ENCODE results near the gene ZNF32. TPM values are rescaled to one million over a fixed set of nuclear protein-coding genes. Genes with fewer than 3 reads are reported as not detected.

The ZNF32 gene
- total and polyA plus RNA-seq, 2 of the 8 experiments (the other 6 are each of a cell fraction or from before 2014, with no cell fraction given) = 17.2 to 22.5 TPM

GRCh38 chr10:43680035-43680434 is 31.4 kb upstream of the ZNF32 start:
- Histone ChIP-seq H4K5ac (ENCODE audit: insufficient read length, low read depth, low read length) (no peak overlapping the region), H3K23ac (ENCODE audit: insufficient read length) (no peak overlapping the region), H3K9ac (replicated peaks in 1 of 4; ENCODE audit: extremely low read depth in 1 of 4, low read depth in 3 of 4, low read length in 3 of 4) (no peak overlapping the region), H3K23me2 (ENCODE audit: low read depth, low read length) (no peaks in the 10 kb centered on the region), H2AFZ (ENCODE audit: low read length) (no peak overlapping the region), H2BK20ac (ENCODE audit: low read length) (no peak overlapping the region), H4K8ac (ENCODE audit: extremely low read depth, insufficient read depth, low read length) (no peak overlapping the region), H3K18ac (ENCODE audit: extremely low read depth, low read length) (no peak overlapping the region), H3K9me3 (ENCODE audit: insufficient read depth in 2 of 2, low read depth in 1 of 2, low read length in 1 of 2) (no peaks in the 10 kb centered on the region; a peak in 1 of 4 replicates), H4K20me1 (replicated peaks in 1 of 2; ENCODE audit: control insufficient read depth in 1 of 2, insufficient read depth in 2 of 2, low read length in 2 of 2) (no peaks in the 10 kb centered on the region), H2BK15ac (ENCODE audit: low read length) (no peak overlapping the region), H3K79me1 (ENCODE audit: low read depth, low read length) (no peaks in the 10 kb centered on the region), H4K91ac (replicated peaks; ENCODE audit: insufficient read length, low read length) (no peak overlapping the region), H2AK5ac (ENCODE audit: low read depth, low read length) (no peak overlapping the region), H3K14ac (ENCODE audit: insufficient read length) (no peak overlapping the region), H3K27ac (ENCODE audit: low read depth, low read length) (no peak overlapping the region), H3K4me2 (ENCODE audit: insufficient read depth in 1 of 2, low read depth in 2 of 2, low read length in 2 of 2) (no peak overlapping the region), H3K4me3 (ENCODE audit: extremely low read depth in 1 of 4, insufficient read depth in 2 of 4, low read depth in 3 of 4, low read length in 4 of 4) (no peak overlapping the region), H2BK12ac (ENCODE audit: low read depth, low read length) (no peak overlapping the region), H3K36me3 (ENCODE audit: control insufficient read depth in 2 of 4, insufficient read depth in 4 of 4, low read length in 3 of 4) (no peaks in the 10 kb centered on the region), H3K79me2 (ENCODE audit: control insufficient read depth in 1 of 2, insufficient read depth in 2 of 2, low read length in 2 of 2) (no peaks in the 10 kb centered on the region), H2BK5ac (ENCODE audit: low read depth, low read length) (no peak overlapping the region), H3K4ac (replicated peaks; ENCODE audit: insufficient read length, low read depth, low read length) (no peak overlapping the region), H3K27me3 (replicated peaks in 1 of 4; ENCODE audit: control insufficient read depth in 3 of 4, extremely low read depth in 1 of 4, insufficient read depth in 3 of 4, low read length in 3 of 4) (no peaks in the 10 kb centered on the region; a peak in 1 of 7 replicates), H3K56ac (replicated peaks; ENCODE audit: insufficient read length, low read depth, low read length) (no peak overlapping the region), H3K4me1 (replicated peaks in 1 of 4; ENCODE audit: control insufficient read depth in 3 of 4, insufficient read depth in 4 of 4, low read length in 3 of 4) (no peaks in the 10 kb centered on the region), H2BK120ac (replicated peaks; ENCODE audit: low read depth, low read length) (no peak overlapping the region)
- no peak for FAIRE-seq
- TF ChIP-seq BACH1 (IDR thresholded peaks at IDR 0.05; ENCODE audit: low read length) (peak; percentile 61), MAFK (IDR thresholded peaks at IDR 0.05; ENCODE audit: low read depth, low read length) (peak; percentile 59), ATF2 (IDR thresholded peaks at IDR 0.05; ENCODE audit: low read length) (no peak)
- ChIA-PET CTCF (ENCODE audit: partially characterized antibody) (interaction anchor here (1.0 to 1.5 kb wide), 2 partner anchors 8 to 10 kb away, joined by 3 to 9 read pairs; no protein-coding TSS in a partner anchor), POLR2A (ENCODE audit: partially characterized antibody) (no interaction called here)
- DNase-seq (ENCODE audit: low read depth in 1 of 2, low spot score in 2 of 2) = no peak
- 87% methylated on average over 4 of the region's 4 CpGs; no CpG with 5 or more reads in 1 of the 2 experiments for WGBS, 2 experiments (ENCODE audit: extremely low coverage in 1 of 2, insufficient coverage in 1 of 2, insufficient read length in 1 of 2, insufficient replicate concordance in 2 of 2, low coverage in 1 of 2, low lambda C conversion rate in 2 of 2, missing lambda C conversion rate in 1 of 2)
